ENCODE measurements around the gene TMED8.
"Not testable (repeated sequence)": the region's sequence is repeated elsewhere in the genome, so short reads cannot be mapped to it uniquely, and the experiment has no call there.

TMED8 gene

GRCh38 chr14:77322250-77322902, 54.5 kb downstream of the TMED8 start:
- no peak for TF ChIP-seq ZNF274 (IDR thresholded peaks at IDR 0.05; ENCODE audit: low read depth, low read length)
- H3K4me3 ChIP-seq (ENCODE audit: low read length): no peak overlapping the region

GRCh38 chr14:77320238-77320935, 56.5 kb downstream of the TMED8 start, which contains the start of gene POMT2:
Gene POMT2 (minus strand): TSS chr14:77320883. CDS start chr14:77320681, 202 bp downstream.
- no peak for TF ChIP-seq ZNF274 (IDR thresholded peaks at IDR 0.05; ENCODE audit: low read depth, low read length)
- H3K4me3 ChIP-seq (ENCODE audit: low read length): peak within 1 kb of the TSS; percentile 97

- TF ChIP-seq ZNF274 (IDR thresholded peaks at IDR 0.05; ENCODE audit: low read depth, low read length): no peak
- no peak overlapping the region; the same call in 1 of the 2 replicates for H3K4me3 ChIP-seq (ENCODE audit: low read length)
Observed at GRCh38 chr14:77319422-77319821, 57.5 kb downstream of the TMED8 start.

GRCh38 chr14:77318756-77319155, 58.1 kb downstream of the TMED8 start:
- H3K4me3 ChIP-seq (ENCODE audit: low read length): not testable (repeated sequence)

GRCh38 chr14:77318006-77318553, 58.8 kb downstream of the TMED8 start:
- TF ChIP-seq ZNF274 (IDR thresholded peaks at IDR 0.05; ENCODE audit: low read depth, low read length): no peak
- no peak overlapping the region for H3K4me3 ChIP-seq (ENCODE audit: low read length)

GRCh38 chr14:77316872-77317301, 60.0 kb downstream of the TMED8 start:
- no peak overlapping the region for H3K4me3 ChIP-seq (ENCODE audit: low read length)
- no peak for TF ChIP-seq ZNF274 (IDR thresholded peaks at IDR 0.05; ENCODE audit: low read depth, low read length)

GRCh38 chr14:77316195-77316505, 60.7 kb downstream of the TMED8 start:
- no peak for TF ChIP-seq ZNF274 (IDR thresholded peaks at IDR 0.05; ENCODE audit: low read depth, low read length)
- H3K4me3 ChIP-seq (ENCODE audit: low read length): no peak overlapping the region

GRCh38 chr14:77314539-77315457, 62.1 kb downstream of the TMED8 start:
- no peak for TF ChIP-seq ZNF274 (IDR thresholded peaks at IDR 0.05; ENCODE audit: low read depth, low read length)
- no peak overlapping the region for H3K4me3 ChIP-seq (ENCODE audit: low read length)

- H3K4me3 ChIP-seq (ENCODE audit: low read length): no peak overlapping the region
- TF ChIP-seq ZNF274 (IDR thresholded peaks at IDR 0.05; ENCODE audit: low read depth, low read length): no peak
Observed at GRCh38 chr14:77314043-77314442, 62.9 kb downstream of the TMED8 start.

- no peak overlapping the region for H3K4me3 ChIP-seq (ENCODE audit: low read length)
- TF ChIP-seq ZNF274 (IDR thresholded peaks at IDR 0.05; ENCODE audit: low read depth, low read length): no peak
Observed at GRCh38 chr14:77313371-77313770, 63.5 kb downstream of the TMED8 start.

GRCh38 chr14:77311217-77311616, 65.7 kb downstream of the TMED8 start:
- TF ChIP-seq ZNF274 (IDR thresholded peaks at IDR 0.05; ENCODE audit: low read depth, low read length): no peak

GRCh38 chr14:77310026-77310425, 66.9 kb downstream of the TMED8 start:
- no peak for TF ChIP-seq ZNF274 (IDR thresholded peaks at IDR 0.05; ENCODE audit: low read depth, low read length)
- no peak overlapping the region for H3K4me3 ChIP-seq (ENCODE audit: low read length)

More at GRCh38 chr14:77311217-77311616, 65.7 kb downstream of the TMED8 start:
- no peak overlapping the region for H3K4me3 ChIP-seq (ENCODE audit: low read length)

- H3K4me3 ChIP-seq (ENCODE audit: low read length): no peak overlapping the region
- TF ChIP-seq ZNF274 (IDR thresholded peaks at IDR 0.05; ENCODE audit: low read depth, low read length): no peak
Observed at GRCh38 chr14:77309131-77309530, 67.8 kb downstream of the TMED8 start.

GRCh38 chr14:77306851-77307496, 69.9 kb downstream of the TMED8 start:
- no peak for TF ChIP-seq ZNF274 (IDR thresholded peaks at IDR 0.05; ENCODE audit: low read depth, low read length)

More at GRCh38 chr14:77306851-77307496, 69.9 kb downstream of the TMED8 start:
- H3K4me3 ChIP-seq (ENCODE audit: low read length): no peak overlapping the region

Measured in GM08714 (cell line).